ENCODE results near the gene DPH7.
A peak's percentile ranks its signal among the peaks of the same experiment; 100 is the strongest.
"Not testable (repeated sequence)": the region's sequence is repeated elsewhere in the genome, so short reads cannot be mapped to it uniquely, and the experiment has no call there.

The DPH7 gene

GRCh38 chr9:137578518-137579258, at the start of gene DPH7:
DPH7 (minus strand) TSS chr9:137578925; CDS start chr9:137578777, 148 bp downstream.
- DNase-seq (ENCODE audit: low read depth): peak; percentile 83

DNA sequence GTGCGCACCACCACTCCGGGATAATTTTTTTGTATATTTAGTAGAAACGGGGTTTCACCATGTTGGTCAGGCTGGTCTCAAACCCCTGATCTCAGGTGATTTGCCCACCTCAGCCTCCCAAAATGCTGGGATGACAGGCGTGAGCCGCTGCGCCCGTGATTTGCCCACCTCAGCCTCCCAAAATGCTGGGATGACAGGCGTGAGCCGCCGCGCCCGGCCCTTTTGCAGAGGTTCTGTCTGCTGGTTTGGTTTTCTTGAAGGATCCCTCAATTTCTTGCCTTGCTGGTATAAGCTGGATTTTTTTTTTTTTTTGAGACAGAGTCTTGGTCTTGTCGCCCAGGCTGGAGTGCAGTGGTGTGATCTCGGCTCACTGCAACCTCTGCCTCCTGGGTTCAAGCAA, 48.7 kb upstream of the DPH7 start:
- not testable (repeated sequence) for DNase-seq (ENCODE audit: low read depth)

- no peak for DNase-seq (ENCODE audit: low read depth)
Measured at GRCh38 chr9:137626464-137626863, 47.7 kb upstream of the DPH7 start.

DNA sequence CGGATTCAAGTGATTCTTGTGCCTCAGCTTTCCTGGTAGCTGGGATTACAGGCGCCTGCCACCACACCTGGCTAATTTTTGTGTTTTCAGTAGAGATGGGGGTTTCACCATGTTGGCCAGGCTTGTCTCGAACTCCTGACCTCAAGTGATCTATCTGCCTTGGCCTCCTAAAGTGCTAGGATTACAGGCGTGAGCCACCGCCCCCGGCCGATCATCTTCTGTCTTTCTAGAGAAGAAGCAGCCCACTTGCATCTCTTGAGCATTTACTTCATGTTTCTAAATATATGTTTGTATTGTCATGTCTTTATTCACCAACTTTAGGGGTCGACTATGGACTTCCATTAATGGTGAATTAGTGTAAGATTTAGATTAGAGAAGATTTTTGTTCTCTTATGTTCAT, 43.5 kb upstream of the DPH7 start:
- not testable (repeated sequence) for DNase-seq (ENCODE audit: low read depth)

GRCh38 chr9:137621131-137621757, 42.5 kb upstream of the DPH7 start:
- peak; percentile 28 for DNase-seq (ENCODE audit: low read depth)

GRCh38 chr9:137620581-137620980, 41.9 kb upstream of the DPH7 start:
- DNase-seq (ENCODE audit: low read depth): no peak

DNA sequence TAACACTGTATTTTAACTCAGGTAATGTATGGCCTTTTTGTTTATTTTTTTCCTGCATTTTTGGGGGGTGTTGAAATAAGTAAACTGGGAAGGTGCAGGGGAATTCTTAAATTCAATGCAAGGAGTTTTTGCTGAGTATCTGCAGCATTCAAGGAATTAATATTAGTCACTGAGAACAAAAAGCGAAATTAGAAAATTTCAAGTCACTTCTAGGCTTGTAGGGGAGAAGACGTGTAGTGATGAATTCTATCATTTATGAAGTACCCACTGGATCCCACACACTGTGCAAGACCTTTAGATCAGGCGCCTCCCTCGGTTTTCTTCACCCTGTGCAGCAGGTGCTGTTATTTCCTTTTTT, 41.3 kb upstream of the DPH7 start:
- DNase-seq (ENCODE audit: low read depth): no peak

DNA sequence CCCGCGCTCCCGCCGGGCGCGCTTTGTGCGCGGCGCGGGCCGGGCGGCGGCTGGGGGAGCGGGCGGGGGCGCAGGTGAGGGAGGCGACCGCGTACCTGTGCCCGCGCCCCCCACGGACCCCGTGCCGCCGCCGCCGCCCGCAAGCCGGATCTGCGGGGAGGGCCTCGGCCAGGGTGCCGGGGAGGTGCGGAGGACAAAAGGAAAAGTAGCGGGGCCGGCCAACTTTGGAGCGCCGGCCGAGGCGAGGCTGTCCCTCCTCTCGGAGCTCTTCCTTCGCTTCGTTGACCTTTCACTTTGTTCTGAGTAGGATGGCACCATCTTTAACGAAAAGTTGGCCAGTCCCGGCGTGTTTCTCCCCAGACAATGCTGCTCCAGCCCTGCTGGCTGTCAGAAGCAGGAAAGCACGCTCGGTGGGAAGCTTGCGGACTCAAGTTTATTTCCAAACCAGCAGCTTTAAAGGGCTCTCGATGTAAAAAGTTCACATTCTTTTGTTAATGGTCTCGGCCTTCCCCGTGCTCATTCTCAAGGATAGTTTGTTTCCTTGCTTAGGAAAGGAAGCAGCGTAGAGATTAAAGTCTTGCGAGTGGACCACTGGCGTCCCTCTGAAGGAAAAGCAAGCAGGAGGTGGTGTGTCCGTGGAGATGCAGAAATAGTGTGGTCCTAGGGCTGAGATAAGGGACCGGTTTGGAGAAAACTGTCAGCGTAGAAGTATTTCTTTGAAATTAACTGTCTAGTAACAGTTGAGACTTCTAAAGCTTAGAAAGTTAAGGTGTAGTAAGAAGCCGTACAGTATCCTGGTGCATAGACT, 40.7 kb upstream of the DPH7 start:
- peak; percentile 48 for DNase-seq (ENCODE audit: low read depth)

- DNase-seq (ENCODE audit: low read depth): peak; percentile 60
Measured at GRCh38 chr9:137618105-137619067, 39.7 kb upstream of the DPH7 start, which contains the start of gene EHMT1. EHMT1 (plus strand) TSS chr9:137619005; CDS start chr9:137619029, 24 bp downstream.

DNA sequence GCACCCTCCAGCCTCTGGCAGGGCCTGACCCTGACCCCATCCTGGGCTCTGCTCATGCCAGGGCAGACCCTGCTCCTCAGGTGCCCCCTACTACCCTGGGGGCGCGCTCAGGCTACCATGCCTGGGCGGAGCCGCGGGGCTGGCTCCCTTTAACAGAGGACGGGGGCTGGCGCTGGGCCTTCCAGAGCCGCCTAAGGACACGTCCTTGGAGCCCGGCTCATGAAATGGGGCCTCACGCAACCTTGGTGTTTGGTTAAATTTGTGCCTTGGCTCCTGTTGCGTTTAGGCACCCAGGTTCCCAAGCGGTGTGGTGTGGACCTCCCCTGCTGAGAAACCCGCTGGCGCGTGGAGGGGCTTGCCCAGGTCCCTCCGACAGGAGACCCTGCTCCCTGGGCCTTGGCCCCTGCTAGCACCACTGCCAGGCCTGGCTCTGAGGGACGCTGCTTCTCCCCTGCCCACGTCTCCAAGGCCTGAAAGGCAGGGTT, 36.7 kb upstream of the DPH7 start:
- DNase-seq (ENCODE audit: low read depth): no peak

DNA sequence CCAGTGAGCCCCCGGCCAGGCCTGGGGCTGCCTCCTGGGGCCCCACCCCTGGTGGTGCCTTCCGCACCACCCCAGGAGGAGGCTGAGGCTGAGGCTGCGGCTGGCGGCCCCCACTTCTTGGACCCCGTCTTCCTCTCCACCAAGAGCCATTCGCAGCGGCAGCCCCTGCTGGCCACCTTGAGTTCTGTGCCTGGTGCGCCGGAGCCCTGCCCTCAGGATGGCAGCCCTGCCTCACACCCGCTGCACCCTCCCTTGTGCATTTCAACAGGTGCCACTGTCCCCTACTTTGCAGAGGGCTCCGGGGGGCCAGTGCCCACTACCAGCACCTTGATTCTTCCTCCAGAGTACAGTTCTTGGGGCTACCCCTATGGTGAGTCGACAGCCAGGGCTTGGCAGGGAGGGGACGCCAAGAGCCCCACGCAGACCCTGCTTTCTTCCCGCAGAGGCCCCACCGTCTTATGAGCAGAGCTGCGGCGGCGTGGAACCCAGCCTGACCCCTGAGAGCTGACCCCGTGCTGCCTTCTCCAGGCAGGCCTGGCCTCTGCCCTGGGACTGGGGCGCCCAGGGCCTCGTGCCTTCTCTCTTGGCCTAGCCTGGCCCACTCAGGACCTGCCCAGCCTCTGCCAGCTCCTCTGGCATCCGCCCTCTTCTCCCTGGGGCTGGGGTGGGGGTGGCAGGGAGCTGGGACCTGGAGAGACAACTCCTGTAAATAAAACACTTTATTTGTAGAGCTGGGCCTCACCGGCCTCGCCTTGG, 36.1 kb upstream of the DPH7 start:
- no peak for DNase-seq (ENCODE audit: low read depth)

DNA sequence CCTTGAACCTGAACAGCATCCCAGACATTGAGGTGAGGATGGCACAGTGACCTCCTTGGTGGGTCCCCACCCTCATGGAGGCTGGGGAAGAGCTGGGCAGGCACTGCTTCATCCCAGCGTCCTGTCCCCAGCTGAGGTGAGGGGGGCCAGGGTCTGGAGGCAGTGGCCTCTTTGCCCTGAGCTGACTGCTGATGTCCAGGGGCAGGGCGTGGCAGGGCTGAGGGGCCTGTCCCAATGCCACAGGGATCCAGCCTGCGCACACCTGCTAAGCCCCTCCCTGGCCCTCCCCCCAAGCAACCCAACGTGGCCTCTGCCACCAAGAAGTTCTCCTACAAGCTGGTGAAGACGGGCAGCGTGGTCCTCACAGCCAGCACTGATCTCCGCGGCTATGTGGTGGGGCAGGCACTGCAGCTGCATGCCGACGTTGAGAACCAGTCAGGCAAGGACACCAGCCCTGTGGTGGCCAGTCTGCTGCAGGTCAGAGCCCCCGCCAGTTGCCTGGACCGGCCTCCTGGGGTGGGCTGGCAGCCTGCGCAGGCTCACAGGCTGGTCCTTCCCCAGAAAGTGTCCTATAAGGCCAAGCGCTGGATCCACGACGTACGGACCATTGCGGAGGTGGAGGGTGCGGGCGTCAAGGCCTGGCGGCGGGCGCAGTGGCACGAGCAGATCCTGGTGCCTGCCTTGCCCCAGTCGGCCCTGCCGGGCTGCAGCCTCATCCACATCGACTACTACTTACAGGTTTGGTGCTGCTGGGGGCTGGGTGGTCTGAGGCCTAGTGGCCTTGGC, 35.2 kb upstream of the DPH7 start:
- DNase-seq (ENCODE audit: low read depth): no peak

GRCh38 chr9:137613259-137613658, 34.5 kb upstream of the DPH7 start:
- no peak for DNase-seq (ENCODE audit: low read depth)

- no peak for DNase-seq (ENCODE audit: low read depth)
Measured at GRCh38 chr9:137612741-137613142, 34.0 kb upstream of the DPH7 start.

- DNase-seq (ENCODE audit: low read depth): peak; percentile 78
Measured at GRCh38 chr9:137611623-137612609, 33.2 kb upstream of the DPH7 start.

GRCh38 chr9:137610944-137611343, 32.2 kb upstream of the DPH7 start:
- no peak for DNase-seq (ENCODE audit: low read depth)

GRCh38 chr9:137607141-137607857, 28.6 kb upstream of the DPH7 start:
- no peak for DNase-seq (ENCODE audit: low read depth)

- DNase-seq (ENCODE audit: low read depth): no peak
Measured at GRCh38 chr9:137606734-137607138, 28.0 kb upstream of the DPH7 start.
